SU-DHL-6 (cell line): ENCODE results near the gene B4GALT5.
A peak's percentile ranks its signal among the peaks of the same experiment; 100 is the strongest.
"Not testable (repeated sequence)": the region's sequence is repeated elsewhere in the genome, so short reads cannot be mapped to it uniquely, and the experiment has no call there.

ENCODE experiments used
- H2AFZ ChIP-seq: fragments of 200-600 bp; sonication (generic); 2 replicates; pipeline ENCODE4 v1.6.1; 2014; ENCODE audit warnings: low read depth, mild to moderate bottlenecking, moderate library complexity, mixed read lengths, antibody characterized with exemption, low read length; ENCODE audit not compliant: severe bottlenecking
- H3F3A ChIP-seq: fragments of 200-600 bp; shearing (Covaris generic); 2 replicates; pipeline ENCODE4 v1.6.0; 2016; ENCODE audit warnings: antibody characterized with exemption, mild to moderate bottlenecking; ENCODE audit not compliant: insufficient read depth
- H3K27ac ChIP-seq: fragments of 200-600 bp; sonication (generic); 2 replicates; pipeline ENCODE4 v1.5.1; 2016; ENCODE audit warnings: low read depth, mild to moderate bottlenecking, low read length, moderate library complexity, mixed read lengths
- H3K27me3 ChIP-seq: fragments of 200-600 bp; sonication (generic), shearing (Covaris generic); 2 replicates; pipeline ENCODE4 v1.6.0; 2014; ENCODE audit warnings: mild to moderate bottlenecking, low read length
- H3K36me3 ChIP-seq: fragments of 200-600 bp; sonication (generic); 2 replicates; pipeline ENCODE4 v1.6.1; 2014; ENCODE audit warnings: mild to moderate bottlenecking, low read length, mixed read lengths
- H3K4me2 ChIP-seq: fragments of 300-600, 200-600 bp; shearing (Covaris generic), sonication (generic); 2 replicates; pipeline ENCODE4 v1.6.0; 2014; ENCODE audit warnings: low read length, low read depth, mild to moderate bottlenecking; ENCODE audit not compliant: poor library complexity, severe bottlenecking
- H3K4me3 ChIP-seq: fragments of 200-600 bp; sonication (generic); 2 replicates; pipeline ENCODE4 v1.5.1; 2014; ENCODE audit warnings: antibody characterized with exemption, low read length, mild to moderate bottlenecking, mixed read lengths; ENCODE audit not compliant: insufficient read depth, poor library complexity, severe bottlenecking
- H3K79me2 ChIP-seq: fragments of 200-600 bp; sonication (generic); 2 replicates; pipeline ENCODE4 v1.6.1; 2014; ENCODE audit warnings: mild to moderate bottlenecking, low read length, moderate library complexity; ENCODE audit not compliant: insufficient read depth
- H3K9ac ChIP-seq: fragments of 200-600 bp; sonication (generic); 2 replicates; pipeline ENCODE4 v1.7.0; 2014; ENCODE audit warnings: mild to moderate bottlenecking, low read length
- H3K9me2 ChIP-seq: fragments of 200-600 bp; sonication (generic); replicated peaks from 2 replicates; pipeline ENCODE4 v1.6.1; 2014; ENCODE audit warnings: low read length; ENCODE audit not compliant: insufficient read depth
- H3K9me3 ChIP-seq: fragments of 200-600 bp; sonication (generic); 2 replicates; pipeline ENCODE4 v1.6.1; 2014; ENCODE audit warnings: low read length, mixed read lengths; ENCODE audit not compliant: insufficient read depth
- H4K20me1 ChIP-seq: fragments of 200-600 bp; sonication (generic); 2 replicates; pipeline ENCODE4 v1.6.1; 2014; ENCODE audit warnings: low read depth, mild to moderate bottlenecking, antibody characterized with exemption, low read length, moderate library complexity, mixed read lengths
- EZH2phosphoT487 ChIP-seq: fragments of 200-600 bp; sonication (generic), shearing (Covaris generic); conservative IDR thresholded peaks from 2 replicates; pipeline ENCODE4 v1.6.1; 2018; ENCODE audit warnings: mild to moderate bottlenecking, antibody characterized with exemption, low read length, moderate library complexity, mixed read lengths
- TF ChIP-seq, protein P1 (sequence below): fragments of 200-600 bp; sonication (generic); IDR thresholded peaks from one replicate; pipeline ENCODE4 v1.5.1; 2017; ENCODE audit warnings: antibody characterized with exemption, mild to moderate bottlenecking, low read length, moderate library complexity; ENCODE audit not compliant: insufficient read depth, poor library complexity, severe bottlenecking

B4GALT5 gene

DNA sequence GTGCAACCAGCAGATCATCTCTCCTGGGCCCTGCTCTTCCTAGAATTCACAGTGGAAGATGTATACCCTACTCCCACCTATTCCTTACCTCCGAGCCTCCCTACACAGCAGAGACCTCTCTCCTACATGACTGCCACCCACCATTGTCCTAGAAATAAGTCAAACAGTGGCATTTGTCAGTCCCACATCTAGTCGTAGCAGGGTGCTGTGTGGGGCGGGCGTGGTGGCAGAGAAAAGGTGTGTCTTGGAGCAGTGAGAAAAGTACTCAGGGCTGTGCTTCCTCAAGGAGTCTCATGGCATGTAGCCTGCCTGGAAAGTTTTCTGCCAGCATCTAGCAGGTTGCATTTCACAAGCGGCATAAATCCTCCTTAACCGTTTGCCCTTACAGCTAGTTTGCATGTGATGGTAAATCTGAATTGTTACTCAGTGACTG lies 86.3 kb downstream of the B4GALT5 start:
- Histone ChIP-seq H3K79me2 (no peaks in the 10 kb centered on the region), H3K36me3 (peaks cover 13% of the 10 kb centered on the region; the same call in 1 of the 2 replicates), H3K9me2 (no peaks in the 10 kb centered on the region), H3K9me3 (peaks cover 8% of the 10 kb centered on the region; the same call in 1 of the 2 replicates), H2AFZ (no peak overlapping the region), H3K9ac (peak overlapping the region; percentile 43), H3K4me3 (peak overlapping the region; percentile 31), H3F3A (peaks cover 80% of the 10 kb centered on the region), H3K27me3 (no peaks in the 10 kb centered on the region), H3K27ac (peak overlapping the region; percentile 97), H4K20me1 (no peaks in the 10 kb centered on the region), H3K4me2 (peak overlapping the region; percentile 69)
- TF ChIP-seq, protein P1, sequence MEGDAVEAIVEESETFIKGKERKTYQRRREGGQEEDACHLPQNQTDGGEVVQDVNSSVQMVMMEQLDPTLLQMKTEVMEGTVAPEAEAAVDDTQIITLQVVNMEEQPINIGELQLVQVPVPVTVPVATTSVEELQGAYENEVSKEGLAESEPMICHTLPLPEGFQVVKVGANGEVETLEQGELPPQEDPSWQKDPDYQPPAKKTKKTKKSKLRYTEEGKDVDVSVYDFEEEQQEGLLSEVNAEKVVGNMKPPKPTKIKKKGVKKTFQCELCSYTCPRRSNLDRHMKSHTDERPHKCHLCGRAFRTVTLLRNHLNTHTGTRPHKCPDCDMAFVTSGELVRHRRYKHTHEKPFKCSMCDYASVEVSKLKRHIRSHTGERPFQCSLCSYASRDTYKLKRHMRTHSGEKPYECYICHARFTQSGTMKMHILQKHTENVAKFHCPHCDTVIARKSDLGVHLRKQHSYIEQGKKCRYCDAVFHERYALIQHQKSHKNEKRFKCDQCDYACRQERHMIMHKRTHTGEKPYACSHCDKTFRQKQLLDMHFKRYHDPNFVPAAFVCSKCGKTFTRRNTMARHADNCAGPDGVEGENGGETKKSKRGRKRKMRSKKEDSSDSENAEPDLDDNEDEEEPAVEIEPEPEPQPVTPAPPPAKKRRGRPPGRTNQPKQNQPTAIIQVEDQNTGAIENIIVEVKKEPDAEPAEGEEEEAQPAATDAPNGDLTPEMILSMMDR: no peak
- no peak for TF ChIP-seq EZH2phosphoT487

DNA sequence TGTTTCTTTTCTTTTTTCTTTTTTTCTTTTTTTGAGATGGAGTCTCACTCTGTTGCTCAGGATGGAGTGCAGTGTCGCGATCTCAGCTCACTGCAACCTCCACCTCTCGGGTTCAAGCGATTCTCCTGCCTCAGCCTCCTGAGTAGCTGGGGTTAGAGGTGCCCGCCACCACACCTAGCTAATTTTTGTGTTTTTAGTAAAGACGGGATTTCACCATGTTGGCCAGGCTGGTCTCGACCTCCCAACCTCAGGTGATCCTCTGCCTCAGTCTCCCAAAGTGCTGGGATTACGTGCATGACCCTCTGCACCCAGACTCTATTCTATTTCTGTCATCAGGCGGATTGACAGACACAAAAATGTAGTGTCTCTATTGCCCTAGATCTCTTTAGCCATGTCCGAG lies 88.7 kb downstream of the B4GALT5 start:
- Histone ChIP-seq H3K36me3 (peaks cover 13% of the 10 kb centered on the region; the same call in 1 of the 2 replicates), H2AFZ (peak overlapping the region; percentile 40), H3K27ac (peak overlapping the region; percentile 97), H3K9me3 (peaks cover 14% of the 10 kb centered on the region; the same call in 1 of the 2 replicates), H3K4me2 (peak overlapping the region; percentile 69), H3F3A (peaks cover 80% of the 10 kb centered on the region)
- not testable (repeated sequence) for H3K9me2 ChIP-seq, H3K9ac ChIP-seq, H3K27me3 ChIP-seq, H3K79me2 ChIP-seq, H3K4me3 ChIP-seq, H4K20me1 ChIP-seq

DNA sequence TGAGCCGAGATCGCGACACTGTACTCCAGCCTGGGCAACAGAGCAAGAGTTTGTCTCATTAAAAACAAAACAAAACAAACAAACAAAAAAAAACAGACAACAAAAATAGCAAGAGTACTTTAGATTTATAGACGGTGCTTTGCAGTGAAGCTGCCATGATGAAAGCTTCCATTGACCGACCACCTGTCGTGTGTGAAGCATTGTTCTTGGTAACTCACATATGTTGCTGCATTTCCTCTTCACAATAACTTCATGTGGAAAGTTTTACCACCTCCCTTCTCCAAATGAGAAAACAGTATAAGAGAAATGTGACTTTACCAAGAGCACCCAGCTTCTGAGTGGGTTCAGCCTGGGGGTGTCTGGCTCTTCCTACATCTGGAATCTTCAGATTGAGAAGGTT lies 89.4 kb downstream of the B4GALT5 start:
- no peaks in the 10 kb centered on the region for H3K27me3 ChIP-seq
- H3K36me3 ChIP-seq: peaks cover 8% of the 10 kb centered on the region; the same call in 1 of the 2 replicates
- peak overlapping the region; percentile 97 for H3K27ac ChIP-seq
- H3K9ac ChIP-seq: no peak overlapping the region
- H3K4me2 ChIP-seq: peak overlapping the region; percentile 20
- no peaks in the 10 kb centered on the region for H3K9me2 ChIP-seq
- H3K4me3 ChIP-seq: no peak overlapping the region
- TF ChIP-seq, protein P1: no peak
- no peak for TF ChIP-seq EZH2phosphoT487
- H2AFZ ChIP-seq: peak overlapping the region; percentile 40
- H3K9me3 ChIP-seq: peaks cover 14% of the 10 kb centered on the region; the same call in 1 of the 2 replicates
- H3F3A ChIP-seq: peaks cover 75% of the 10 kb centered on the region
- no peaks in the 10 kb centered on the region for H4K20me1 ChIP-seq
- H3K79me2 ChIP-seq: no peaks in the 10 kb centered on the region

DNA sequence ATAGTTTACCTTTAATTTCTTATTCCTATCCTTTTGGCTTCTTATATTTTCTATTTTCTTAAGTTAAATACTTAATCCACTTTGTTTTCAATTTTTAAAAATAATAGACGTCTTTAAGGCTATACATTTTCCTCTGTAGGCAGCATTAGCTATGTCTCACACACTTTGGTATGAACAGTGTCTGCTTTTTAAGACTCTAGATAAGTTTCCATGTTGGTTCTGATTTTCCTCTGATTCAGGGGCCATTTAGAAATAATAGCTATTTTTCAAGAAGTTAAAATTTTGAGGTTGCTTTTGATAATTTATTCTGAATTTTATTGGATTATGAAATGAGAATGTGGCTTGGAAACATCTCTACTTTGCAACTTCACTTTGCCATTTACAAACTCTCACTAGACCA lies 91.4 kb downstream of the B4GALT5 start:
- H3K9me3 ChIP-seq: peaks cover 6% of the 10 kb centered on the region; the same call in 1 of the 2 replicates
- H4K20me1 ChIP-seq: no peaks in the 10 kb centered on the region
- H2AFZ ChIP-seq: no peak overlapping the region
- H3F3A ChIP-seq: peaks cover 63% of the 10 kb centered on the region
- H3K27me3 ChIP-seq: no peaks in the 10 kb centered on the region
- no peaks in the 10 kb centered on the region for H3K79me2 ChIP-seq
- no peak overlapping the region for H3K4me3 ChIP-seq
- no peaks in the 10 kb centered on the region for H3K9me2 ChIP-seq
- H3K4me2 ChIP-seq: no peak overlapping the region
- peak overlapping the region; percentile 89 for H3K27ac ChIP-seq
- H3K9ac ChIP-seq: no peak overlapping the region
- H3K36me3 ChIP-seq: no peaks in the 10 kb centered on the region
- TF ChIP-seq, protein P1: no peak
- no peak for TF ChIP-seq EZH2phosphoT487
